HCT116 (cell line): ENCODE results near the gene ZNF225. TPM values are rescaled to one million over a fixed set of nuclear protein-coding genes. Genes with fewer than 3 reads are reported as not detected.

Source experiments
- ATAC-seq: fragments of 200-7000 bp; cut with Tn5 transposase; 2 replicates; pipeline ENCODE4 v1.9.1; 2020; ENCODE audit warnings: mild to moderate bottlenecking, moderate library complexity
- BruUV-seq: library from RNA; stranded (reverse); fragments of 400-500 nt; replicated peaks from 2 replicates; lab custom pipeline; 2021; lab: Mats Ljungman, UMichigan
- CTCF ChIA-PET: fragments of 300-600 bp; sonication (Branson Sonifier 250); formaldehyde crosslinking; loops from one replicate; lab custom pipeline; 2021; ENCODE audit warnings: antibody characterized with exemption; lab: Charles Lee
- POLR2A ChIA-PET: fragments of 300-600, 350-600 bp; sonication (Branson Sonifier 250); formaldehyde crosslinking; loops from one replicate; lab custom pipeline; 2021; ENCODE audit warnings: antibody characterized with exemption; lab: Charles Lee
- RAD21 ChIA-PET, 2 experiments: fragments of 300-600 bp; sonication (Branson Sonifier 250); formaldehyde crosslinking; loops; one replicate each; lab custom pipeline; 2023; ENCODE audit warnings: low total read pairs in 2 of 2; ENCODE audit not compliant: uncharacterized antibody in 2 of 2, unreplicated experiment in 2 of 2, low non-redundant PET in 1 of 2; lab: Charles Lee
- DNase-seq: peaks from one replicate; pipeline ENCODE4 v3.0.0-alpha.2; 2010; ENCODE audit warnings: low read depth, low spot score
- H2AFZ ChIP-seq: fragments of 200-600 bp; shearing (Covaris generic), sonication (generic); 2 replicates; pipeline ENCODE4 v1.6.1; 2017; ENCODE audit warnings: low read depth, mixed run types, mixed read lengths, antibody characterized with exemption, low read length; ENCODE audit not compliant: poor library complexity, severe bottlenecking
- H3K27ac ChIP-seq: 2 replicates; pipeline ENCODE4 v1.5.1; 2012; ENCODE audit warnings: low read depth, low read length
- H3K27me3 ChIP-seq: fragments of 200-600 bp; sonication (generic); 2 replicates; pipeline ENCODE4 v1.6.1; 2016; ENCODE audit warnings: mixed run types, low read length, mixed read lengths; ENCODE audit not compliant: insufficient read depth
- H3K36me3 ChIP-seq, 2 experiments: fragments of 200-500 bp in 1 of 2; fragments of 200-600 bp in 1 of 2; sonication (Bioruptor generic) in 1 of 2; sonication (generic) in 1 of 2; 2 replicates each; pipeline versions ENCODE4 v1.5.1 to v1.6.1; 2014 to 2016; ENCODE audit warnings: low read length in 2 of 2, inconsistent platforms in 1 of 2, mixed read lengths in 1 of 2, mixed run types in 1 of 2; ENCODE audit not compliant: insufficient read depth in 2 of 2, control insufficient read depth in 1 of 2
- H3K4me1 ChIP-seq, 2 experiments: fragments of 200-600 bp in 1 of 2; sonication (generic) in 1 of 2; 2 replicates each; pipeline versions ENCODE4 v1.5.1 to v1.6.1; 2012 to 2017; ENCODE audit warnings: low read length in 2 of 2, inconsistent platforms in 1 of 2, mild to moderate bottlenecking in 1 of 2, mixed read lengths in 1 of 2, mixed run types in 1 of 2, moderate library complexity in 1 of 2; ENCODE audit not compliant: insufficient read depth in 2 of 2, control insufficient read depth in 1 of 2
- H3K4me2 ChIP-seq: fragments of 200-600 bp; sonication (generic); 2 replicates; pipeline ENCODE4 v1.6.1; 2017; ENCODE audit warnings: mixed run types, low read length, mixed read lengths
- H3K4me3 ChIP-seq, 2 experiments: fragments of 200-600 bp in 1 of 2; sonication (generic) in 1 of 2; replicated peaks in 1 of 2; 2 replicates each; pipeline ENCODE4 v1.5.1; 2011 to 2016; ENCODE audit warnings: low read length in 2 of 2, control low read depth in 1 of 2, low read depth in 1 of 2, mild to moderate bottlenecking in 1 of 2, mixed read lengths in 1 of 2, mixed run types in 1 of 2
- H3K79me2 ChIP-seq: fragments of 200-600 bp; sonication (generic); 2 replicates; pipeline ENCODE4 v1.6.1; 2017; ENCODE audit warnings: mild to moderate bottlenecking, mixed run types, low read length, moderate library complexity, mixed read lengths; ENCODE audit not compliant: insufficient read depth
- H3K9ac ChIP-seq: fragments of 200-600 bp; sonication (generic); 2 replicates; pipeline ENCODE4 v1.6.1; 2016; ENCODE audit warnings: low read length, mixed read lengths
- H3K9me2 ChIP-seq: fragments of 200-600 bp; sonication (generic), shearing (Covaris generic); 2 replicates; pipeline ENCODE4 v1.6.1; 2017; ENCODE audit warnings: mixed run types, mild to moderate bottlenecking, moderate library complexity; ENCODE audit not compliant: insufficient read depth
- H3K9me3 ChIP-seq, 2 experiments: fragments of 200-500 bp in 1 of 2; fragments of 200-600 bp in 1 of 2; sonication (Bioruptor generic) in 1 of 2; sonication (generic) in 1 of 2; 2 replicates each; pipeline ENCODE4 v1.6.1; 2014 to 2017; ENCODE audit warnings: low read length in 2 of 2, mixed read lengths in 2 of 2, inconsistent platforms in 1 of 2, low read depth in 1 of 2, mild to moderate bottlenecking in 1 of 2, mixed run types in 1 of 2, moderate library complexity in 1 of 2; ENCODE audit not compliant: control insufficient read depth in 1 of 2, insufficient read depth in 1 of 2
- H4K20me1 ChIP-seq: fragments of 200-600 bp; sonication (generic), shearing (Covaris generic); 2 replicates; pipeline ENCODE4 v1.6.1; 2017; ENCODE audit warnings: mixed run types, mild to moderate bottlenecking, moderate library complexity; ENCODE audit not compliant: insufficient read depth
- CEBPB ChIP-seq: IDR thresholded peaks from 2 replicates; pipeline ENCODE4 v1.6.1; 2012; ENCODE audit warnings: low read depth
- ELF1 ChIP-seq: IDR thresholded peaks from 2 replicates; pipeline ENCODE4 v1.6.1; 2012; ENCODE audit warnings: low read depth, borderline replicate concordance
- EZH2phosphoT487 ChIP-seq: fragments of 200-600 bp; IDR thresholded peaks from 2 replicates; pipeline ENCODE4 v1.6.1; 2018; ENCODE audit warnings: antibody characterized with exemption, borderline replicate concordance
- FOSL1 ChIP-seq: IDR thresholded peaks from 2 replicates; pipeline ENCODE4 v1.6.1; 2012; ENCODE audit warnings: low read depth
- MAX ChIP-seq: IDR thresholded peaks from 2 replicates; pipeline ENCODE4 v1.6.1; 2012
- POLR2A ChIP-seq: IDR thresholded peaks from 2 replicates; pipeline ENCODE4 v1.7.0; 2011; ENCODE audit warnings: borderline replicate concordance; ENCODE audit not compliant: insufficient read depth, insufficient read length; ENCODE audit errors: extremely low read depth
- RAD21 ChIP-seq: IDR thresholded peaks from 2 replicates; pipeline ENCODE4 v1.6.1; 2012; ENCODE audit warnings: low read depth, mild to moderate bottlenecking
- SIN3A ChIP-seq: IDR thresholded peaks from 2 replicates; pipeline ENCODE4 v1.6.1; 2012; ENCODE audit warnings: low read depth
- TCF7L2 ChIP-seq: IDR thresholded peaks from 2 replicates; pipeline ENCODE4 v1.7.0; 2011; ENCODE audit warnings: borderline replicate concordance, inconsistent platforms; ENCODE audit not compliant: insufficient read depth, insufficient read length; ENCODE audit errors: extremely low read depth
- intact Hi-C: fragments of 100-400 bp; cut with micrococcal nuclease; formaldehyde crosslinking; loops from 2 replicates; pipeline ENCODE4 v1.10.0; 2022
- total RNA-seq: library from RNA; stranded (reverse); gene quantifications from one replicate; pipeline ENCODE4 v1.2.1, GENCODE V29; 2021; ENCODE audit not compliant: unreplicated experiment
- TF ChIP-seq, protein P1 (sequence below), 3 experiments: fragments of 200-600 bp in 1 of 3; sonication (generic) in 1 of 3; IDR thresholded peaks in 2 of 3; conservative IDR thresholded peaks in 1 of 3; 2 replicates each; pipeline ENCODE4 v1.5.1; 2012 to 2017; ENCODE audit warnings: low read depth in 2 of 3, low read length in 2 of 3, antibody characterized with exemption in 1 of 3, borderline replicate concordance in 1 of 3, control low read depth in 1 of 3, mild to moderate bottlenecking in 1 of 3, mixed read lengths in 1 of 3, mixed run types in 1 of 3, moderate library complexity in 1 of 3; ENCODE audit not compliant: insufficient read depth in 1 of 3
- TF ChIP-seq, protein P2 (sequence below): IDR thresholded peaks from 2 replicates; pipeline ENCODE4 v1.6.1; 2012
- TF ChIP-seq, protein P3 (sequence below): IDR thresholded peaks from 2 replicates; pipeline ENCODE4 v1.6.1; 2011; ENCODE audit warnings: mild to moderate bottlenecking, low read length, moderate library complexity; ENCODE audit not compliant: insufficient replicate concordance; ENCODE audit errors: extremely low read depth

The ZNF225 gene
- total RNA-seq, 1 experiment from 2014 or later = 2.8 TPM

DNA sequence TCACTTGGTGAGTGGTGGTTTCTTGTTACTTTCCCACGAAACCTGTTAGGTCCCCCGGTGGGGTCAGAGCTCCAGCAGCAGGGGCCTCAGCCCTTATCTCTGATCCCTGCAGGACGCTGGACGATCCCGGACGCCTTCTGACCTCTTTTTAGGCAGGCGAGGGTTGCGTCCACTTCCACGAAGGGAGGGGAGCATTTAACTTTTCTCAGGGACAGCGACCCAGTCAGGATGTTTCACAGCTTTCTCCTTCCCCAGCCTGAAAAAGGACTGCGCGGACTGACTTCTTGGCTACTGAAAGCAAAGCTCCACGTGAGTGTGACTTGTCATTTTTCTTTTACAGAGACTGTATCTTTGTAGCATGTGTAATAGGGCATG is 28.8 kb downstream of the ZNF225 start:
- Histone ChIP-seq H3K36me3 (no peaks in the 10 kb centered on the region; a peak in 1 of 4 replicates), H3K27ac (no peak overlapping the region; the same call in 1 of the 2 replicates), H3K4me2 (peak overlapping the region; percentile 75), H3K9me2 (no peaks in the 10 kb centered on the region), H3K79me2 (no peaks in the 10 kb centered on the region), H2AFZ (no peak overlapping the region), H3K9ac (peak overlapping the region; percentile 52; the same call in 1 of the 2 replicates), H4K20me1 (no peaks in the 10 kb centered on the region), H3K9me3 (no peaks in the 10 kb centered on the region), H3K27me3 (no peaks in the 10 kb centered on the region), H3K4me1 (peaks cover 0 to 9% of the 10 kb centered on the region in 2 experiments; a peak in 1 of 4 replicates), H3K4me3 (peak overlapping the region; percentile 57 to 62)
- ATAC-seq (peak; percentile 3; the same call in 1 of the 2 replicates), DNase-seq (no peak)
- no TSS peak for BruUV-seq
- TF ChIP-seq TCF7L2 (no peak), FOSL1 (no peak), MAX (no peak), CEBPB (no peak), ELF1 (no peak), POLR2A (no peak), EZH2phosphoT487 (no peak), RAD21 (no peak), SIN3A (no peak)
- TF ChIP-seq, protein P1, sequence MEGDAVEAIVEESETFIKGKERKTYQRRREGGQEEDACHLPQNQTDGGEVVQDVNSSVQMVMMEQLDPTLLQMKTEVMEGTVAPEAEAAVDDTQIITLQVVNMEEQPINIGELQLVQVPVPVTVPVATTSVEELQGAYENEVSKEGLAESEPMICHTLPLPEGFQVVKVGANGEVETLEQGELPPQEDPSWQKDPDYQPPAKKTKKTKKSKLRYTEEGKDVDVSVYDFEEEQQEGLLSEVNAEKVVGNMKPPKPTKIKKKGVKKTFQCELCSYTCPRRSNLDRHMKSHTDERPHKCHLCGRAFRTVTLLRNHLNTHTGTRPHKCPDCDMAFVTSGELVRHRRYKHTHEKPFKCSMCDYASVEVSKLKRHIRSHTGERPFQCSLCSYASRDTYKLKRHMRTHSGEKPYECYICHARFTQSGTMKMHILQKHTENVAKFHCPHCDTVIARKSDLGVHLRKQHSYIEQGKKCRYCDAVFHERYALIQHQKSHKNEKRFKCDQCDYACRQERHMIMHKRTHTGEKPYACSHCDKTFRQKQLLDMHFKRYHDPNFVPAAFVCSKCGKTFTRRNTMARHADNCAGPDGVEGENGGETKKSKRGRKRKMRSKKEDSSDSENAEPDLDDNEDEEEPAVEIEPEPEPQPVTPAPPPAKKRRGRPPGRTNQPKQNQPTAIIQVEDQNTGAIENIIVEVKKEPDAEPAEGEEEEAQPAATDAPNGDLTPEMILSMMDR (IDR thresholded peaks at IDR 0.05 in 2 of 3, conservative IDR thresholded peaks at IDR 0.05 in 1 of 3; ENCODE audit: borderline replicate concordance in 1 of 3, insufficient read depth in 1 of 3, low read depth in 2 of 3, low read length in 2 of 3) = no peak
- TF ChIP-seq, protein P2, sequence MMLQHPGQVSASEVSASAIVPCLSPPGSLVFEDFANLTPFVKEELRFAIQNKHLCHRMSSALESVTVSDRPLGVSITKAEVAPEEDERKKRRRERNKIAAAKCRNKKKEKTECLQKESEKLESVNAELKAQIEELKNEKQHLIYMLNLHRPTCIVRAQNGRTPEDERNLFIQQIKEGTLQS = no peak
- TF ChIP-seq, protein P3, sequence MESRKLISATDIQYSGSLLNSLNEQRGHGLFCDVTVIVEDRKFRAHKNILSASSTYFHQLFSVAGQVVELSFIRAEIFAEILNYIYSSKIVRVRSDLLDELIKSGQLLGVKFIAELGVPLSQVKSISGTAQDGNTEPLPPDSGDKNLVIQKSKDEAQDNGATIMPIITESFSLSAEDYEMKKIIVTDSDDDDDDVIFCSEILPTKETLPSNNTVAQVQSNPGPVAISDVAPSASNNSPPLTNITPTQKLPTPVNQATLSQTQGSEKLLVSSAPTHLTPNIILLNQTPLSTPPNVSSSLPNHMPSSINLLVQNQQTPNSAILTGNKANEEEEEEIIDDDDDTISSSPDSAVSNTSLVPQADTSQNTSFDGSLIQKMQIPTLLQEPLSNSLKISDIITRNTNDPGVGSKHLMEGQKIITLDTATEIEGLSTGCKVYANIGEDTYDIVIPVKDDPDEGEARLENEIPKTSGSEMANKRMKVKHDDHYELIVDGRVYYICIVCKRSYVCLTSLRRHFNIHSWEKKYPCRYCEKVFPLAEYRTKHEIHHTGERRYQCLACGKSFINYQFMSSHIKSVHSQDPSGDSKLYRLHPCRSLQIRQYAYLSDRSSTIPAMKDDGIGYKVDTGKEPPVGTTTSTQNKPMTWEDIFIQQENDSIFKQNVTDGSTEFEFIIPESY = no peak
- POLR2A ChIA-PET = no interaction called here
- intact Hi-C loops = no loop called here
- CTCF ChIA-PET = no interaction called here
- RAD21 ChIA-PET = no interaction called here
